Activated T-cell treated with anti-CD3 and anti-CD28 coated beads for 4 hours (primary cell): Measurements from ENCODE around the gene PRUNE1.
A peak's percentile ranks its signal among the peaks of the same experiment; 100 is the strongest.

Source experiments
- DNase-seq: peaks from one replicate; pipeline ENCODE4 v3.0.0-alpha.2; 2020

The PRUNE1 gene

GRCh38 chr1:150979092-150980056, 28.9 kb upstream of the PRUNE1 start:
- peak; percentile 89 for DNase-seq

- DNase-seq, result no peak
Measured at GRCh38 chr1:150981177-150981804, 27.0 kb upstream of the PRUNE1 start.

GRCh38 chr1:150981805-150982712, 26.2 kb upstream of the PRUNE1 start, which contains the start of gene ANXA9:
TSS of gene ANXA9 (plus strand) at chr1:150982292. CDS start at chr1:150983106, 814 bp downstream.
- no peak for DNase-seq

GRCh38 chr1:150985179-150985825, 22.9 kb upstream of the PRUNE1 start:
- no peak for DNase-seq

GRCh38 chr1:150987924-150988323, 20.3 kb upstream of the PRUNE1 start:
- no peak for DNase-seq

- DNase-seq, result no peak
Measured at GRCh38 chr1:150992626-150993025, 15.6 kb upstream of the PRUNE1 start.

- no peak for DNase-seq
Measured at GRCh38 chr1:150994248-150994647, 14.0 kb upstream of the PRUNE1 start.

GRCh38 chr1:150995460-150995859, 12.8 kb upstream of the PRUNE1 start:
- DNase-seq, result no peak

GRCh38 chr1:150995896-150996295, 12.4 kb upstream of the PRUNE1 start:
- DNase-seq, result no peak

- no peak for DNase-seq
Measured at GRCh38 chr1:150997126-150997872, 10.9 kb upstream of the PRUNE1 start.

- DNase-seq, result no peak
Measured at GRCh38 chr1:150997949-150998348, 10.3 kb upstream of the PRUNE1 start.

- no peak for DNase-seq
Measured at GRCh38 chr1:150999051-150999674, 9.1 kb upstream of the PRUNE1 start.

GRCh38 chr1:150999926-151000325, 8.3 kb upstream of the PRUNE1 start:
- DNase-seq, result no peak

- DNase-seq, result no peak
Measured at GRCh38 chr1:151000408-151000807, 7.8 kb upstream of the PRUNE1 start.

- DNase-seq, result no peak
Measured at GRCh38 chr1:151001602-151002001, 6.6 kb upstream of the PRUNE1 start.

- no peak for DNase-seq
Measured at GRCh38 chr1:151002051-151002450, 6.2 kb upstream of the PRUNE1 start.

GRCh38 chr1:151002611-151003010, 5.6 kb upstream of the PRUNE1 start:
- no peak for DNase-seq

GRCh38 chr1:151003180-151003579, 5.1 kb upstream of the PRUNE1 start:
- DNase-seq, result no peak

- no peak for DNase-seq
Measured at GRCh38 chr1:151005729-151006319, 2.4 kb upstream of the PRUNE1 start.

- no peak for DNase-seq
Measured at GRCh38 chr1:151006327-151007052, 1.8 kb upstream of the PRUNE1 start, which contains the start of gene MINDY1. TSS of gene MINDY1 (minus strand) at chr1:151006902. CDS start at chr1:151002617, 4,285 bp downstream.
